GM18867 (cell line): Measurements from ENCODE around the gene MTRF1L.
"Not testable (repeated sequence)": the region's sequence is repeated elsewhere in the genome, so short reads cannot be mapped to it uniquely, and the experiment has no call there.

Experiments used
- ATAC-seq: cut with Tn5 transposase; IDR thresholded peaks from one replicate; pipeline ENCODE4 v1.9.1; 2021; ENCODE audit warnings: mild to moderate bottlenecking, moderate library complexity; ENCODE audit not compliant: unreplicated experiment

Gene MTRF1L

GRCh38 chr6:152975204-152975915, 27.1 kb downstream of the MTRF1L start:
- peak; percentile 74 for ATAC-seq

- no peak for ATAC-seq
Observed at GRCh38 chr6:152973916-152974315, 28.6 kb downstream of the MTRF1L start.

GRCh38 chr6:152969688-152970418, 32.7 kb downstream of the MTRF1L start:
- ATAC-seq = no peak

GRCh38 chr6:152966168-152966894, 36.2 kb downstream of the MTRF1L start:
- ATAC-seq = not testable (repeated sequence)

GRCh38 chr6:152959333-152959732, 43.2 kb downstream of the MTRF1L start:
- no peak for ATAC-seq

GRCh38 chr6:152957796-152958195, 44.7 kb downstream of the MTRF1L start:
- no peak for ATAC-seq

- peak; percentile 76 for ATAC-seq
Observed at GRCh38 chr6:152954443-152954842, 48.1 kb downstream of the MTRF1L start.

GRCh38 chr6:152952866-152953509, 49.5 kb downstream of the MTRF1L start:
- no peak for ATAC-seq

GRCh38 chr6:152952045-152952444, 50.5 kb downstream of the MTRF1L start:
- no peak for ATAC-seq

GRCh38 chr6:152950240-152950639, 52.3 kb downstream of the MTRF1L start:
- no peak for ATAC-seq

- peak; percentile 90 for ATAC-seq
Observed at GRCh38 chr6:152948150-152948768, 54.2 kb downstream of the MTRF1L start.

GRCh38 chr6:152946995-152947394, 55.5 kb downstream of the MTRF1L start:
- no peak for ATAC-seq

GRCh38 chr6:152946484-152946883, 56.0 kb downstream of the MTRF1L start:
- ATAC-seq = no peak

- ATAC-seq = no peak
Observed at GRCh38 chr6:152943260-152943897, 59.1 kb downstream of the MTRF1L start.

GRCh38 chr6:152942319-152942869, 60.1 kb downstream of the MTRF1L start:
- no peak for ATAC-seq

- ATAC-seq = no peak
Observed at GRCh38 chr6:152941746-152942145, 60.8 kb downstream of the MTRF1L start.
